LNCAP (cell line): ENCODE results near the gene MANF.
A peak's percentile ranks its signal among the peaks of the same experiment; 100 is the strongest.

Source experiments
- TF ChIP-seq, protein P1 (sequence below): fragments of 450-650 bp; IDR thresholded peaks from 2 replicates; pipeline ENCODE4 v1.5.1; 2017; ENCODE audit warnings: mild to moderate bottlenecking

Gene MANF

DNA sequence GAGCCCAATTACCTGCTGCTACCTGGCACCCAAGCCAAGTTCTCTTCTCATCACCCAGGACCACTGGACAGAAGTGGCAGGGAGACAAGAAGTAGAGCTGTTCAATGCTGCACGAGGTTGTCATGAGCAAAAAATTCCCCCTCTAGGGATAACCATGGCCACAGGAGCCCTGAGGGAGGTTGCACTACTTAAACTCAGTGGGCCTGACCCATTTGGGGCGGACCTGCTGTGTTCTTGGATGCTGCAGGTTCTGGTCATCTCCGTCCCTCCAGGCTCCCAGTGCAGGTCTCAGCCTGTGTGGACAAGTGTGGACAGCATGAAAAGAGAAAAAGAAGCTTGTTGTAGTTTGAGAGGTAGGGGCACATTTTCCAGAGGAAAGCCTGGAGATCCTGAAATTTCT lies 26.1 kb upstream of the MANF start:
- TF ChIP-seq, protein P1, sequence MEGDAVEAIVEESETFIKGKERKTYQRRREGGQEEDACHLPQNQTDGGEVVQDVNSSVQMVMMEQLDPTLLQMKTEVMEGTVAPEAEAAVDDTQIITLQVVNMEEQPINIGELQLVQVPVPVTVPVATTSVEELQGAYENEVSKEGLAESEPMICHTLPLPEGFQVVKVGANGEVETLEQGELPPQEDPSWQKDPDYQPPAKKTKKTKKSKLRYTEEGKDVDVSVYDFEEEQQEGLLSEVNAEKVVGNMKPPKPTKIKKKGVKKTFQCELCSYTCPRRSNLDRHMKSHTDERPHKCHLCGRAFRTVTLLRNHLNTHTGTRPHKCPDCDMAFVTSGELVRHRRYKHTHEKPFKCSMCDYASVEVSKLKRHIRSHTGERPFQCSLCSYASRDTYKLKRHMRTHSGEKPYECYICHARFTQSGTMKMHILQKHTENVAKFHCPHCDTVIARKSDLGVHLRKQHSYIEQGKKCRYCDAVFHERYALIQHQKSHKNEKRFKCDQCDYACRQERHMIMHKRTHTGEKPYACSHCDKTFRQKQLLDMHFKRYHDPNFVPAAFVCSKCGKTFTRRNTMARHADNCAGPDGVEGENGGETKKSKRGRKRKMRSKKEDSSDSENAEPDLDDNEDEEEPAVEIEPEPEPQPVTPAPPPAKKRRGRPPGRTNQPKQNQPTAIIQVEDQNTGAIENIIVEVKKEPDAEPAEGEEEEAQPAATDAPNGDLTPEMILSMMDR: no peak

DNA sequence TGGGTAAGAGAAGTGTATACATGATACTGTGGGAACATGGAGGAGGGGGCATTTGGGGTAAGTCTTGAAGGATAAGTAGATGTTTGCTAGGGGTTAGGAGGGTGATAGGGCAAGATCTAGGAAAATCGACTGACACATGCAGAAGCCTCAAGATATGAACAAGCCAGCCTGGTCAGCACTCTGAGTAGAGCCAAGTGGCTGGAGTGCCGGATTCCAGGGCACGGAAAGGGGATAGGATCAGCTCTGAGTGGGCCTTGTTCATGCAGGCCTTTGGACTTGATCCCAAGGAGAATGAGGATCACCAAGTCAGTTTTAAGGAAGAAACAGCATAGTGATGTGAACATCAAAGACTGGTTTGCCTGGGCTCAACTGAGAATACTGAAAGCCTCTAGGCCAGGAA lies 24.3 kb upstream of the MANF start:
- TF ChIP-seq, protein P1: no peak

DNA sequence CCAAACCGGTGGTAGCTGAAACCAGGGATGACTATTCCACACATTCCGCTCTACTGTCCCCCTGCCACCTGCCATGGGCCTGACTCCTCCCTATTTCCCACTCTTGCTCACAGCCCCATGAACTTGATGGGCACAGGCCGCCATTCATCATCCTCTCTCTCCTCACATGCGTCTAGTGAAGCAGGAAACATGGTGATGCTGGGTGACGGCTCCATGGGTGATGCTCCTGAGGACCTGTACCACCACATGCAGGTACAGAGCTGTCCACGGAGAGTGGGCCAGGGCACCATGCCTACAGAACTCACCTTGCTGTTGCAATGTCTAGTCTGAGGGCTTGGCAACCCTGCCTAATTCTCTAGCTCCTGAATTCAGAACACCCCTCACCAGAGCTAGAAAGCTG lies 23.3 kb upstream of the MANF start:
- TF ChIP-seq, protein P1: no peak

DNA sequence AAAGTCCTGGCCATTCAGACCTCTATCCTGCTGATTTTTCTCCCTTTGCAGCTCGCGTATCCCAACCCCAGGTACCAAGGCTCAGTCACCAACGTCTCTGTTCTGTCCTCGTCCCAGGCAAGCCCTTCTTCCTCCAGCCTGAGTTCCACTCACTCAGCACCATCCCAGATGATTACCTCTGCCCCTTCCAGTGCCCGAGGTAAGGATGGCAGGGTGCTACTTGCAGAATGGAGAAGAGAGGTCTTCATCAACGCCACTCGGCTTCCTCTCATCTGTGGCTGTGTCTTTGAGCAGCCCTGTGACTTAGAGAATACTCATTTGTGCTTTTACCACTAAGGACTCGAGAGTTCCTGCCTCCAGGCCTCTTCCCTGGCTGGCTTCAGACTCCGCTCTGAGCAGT lies 22.6 kb upstream of the MANF start:
- TF ChIP-seq, protein P1: no peak

DNA sequence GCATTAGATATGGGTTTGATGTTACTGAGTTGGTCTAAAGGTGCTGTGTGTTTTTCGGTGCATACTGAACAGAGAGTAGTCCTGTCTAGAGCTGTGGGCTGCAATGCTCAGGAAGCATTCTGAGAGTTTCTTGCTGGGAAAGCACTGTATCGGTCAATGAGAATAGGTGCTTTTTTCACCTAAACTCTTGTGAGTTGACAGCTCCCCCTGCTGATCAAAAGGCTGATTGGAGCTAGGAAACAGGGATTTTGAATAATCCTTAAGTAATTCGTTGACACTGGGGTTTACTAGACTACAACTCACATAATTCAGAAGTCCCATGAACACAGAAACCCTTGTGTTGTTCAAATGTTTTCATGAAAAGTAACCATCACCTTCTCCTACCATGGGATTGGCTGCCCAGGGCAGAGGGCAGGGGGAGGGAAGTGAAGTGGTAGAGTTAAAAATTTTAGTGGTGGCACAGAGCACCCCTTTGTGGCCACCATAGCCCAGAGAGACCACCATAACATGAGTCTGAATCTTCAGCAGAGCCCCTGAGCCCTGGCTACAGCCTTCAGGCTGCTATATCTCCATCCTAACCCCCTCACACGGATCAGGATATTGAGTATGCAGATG lies 13.0 kb upstream of the MANF start:
- TF ChIP-seq, protein P1: peak; percentile 85

DNA sequence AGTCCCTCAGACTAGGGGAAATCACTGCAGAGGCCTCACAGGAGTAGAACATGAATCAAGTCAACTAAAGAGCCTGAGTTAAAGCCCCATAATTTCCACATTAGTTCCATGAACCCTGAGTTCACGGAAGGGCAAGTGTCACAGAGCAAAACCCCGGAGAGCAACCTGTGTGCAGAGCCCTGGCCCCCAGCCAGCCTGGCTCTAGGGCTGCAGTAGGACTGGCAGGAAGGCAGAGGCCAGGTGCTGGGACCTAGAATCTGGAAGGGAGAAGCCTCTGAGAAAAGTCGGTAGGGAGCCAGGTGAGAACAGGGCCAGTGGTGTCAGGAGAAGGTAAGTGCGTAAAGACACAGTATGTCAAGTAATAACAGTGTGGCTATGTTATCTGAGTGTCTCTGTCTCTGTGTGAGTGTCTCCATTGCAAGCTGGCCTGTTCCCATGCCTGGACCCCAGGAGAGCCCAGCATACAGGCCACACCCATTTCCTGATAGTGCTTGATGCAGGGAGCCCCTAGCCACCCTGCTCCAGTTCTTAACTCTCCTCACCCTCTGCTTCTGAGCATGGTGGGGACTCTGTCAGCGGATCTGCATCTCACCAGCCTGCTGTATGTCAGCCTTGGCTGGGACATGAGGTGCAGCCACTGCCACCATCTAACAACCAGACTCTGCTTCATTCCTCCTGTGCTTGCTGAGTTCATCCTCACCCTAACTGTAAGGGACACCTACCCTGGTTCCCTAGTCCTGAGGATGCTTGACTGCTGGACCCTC lies 11.3 kb upstream of the MANF start:
- TF ChIP-seq, protein P1: no peak

DNA sequence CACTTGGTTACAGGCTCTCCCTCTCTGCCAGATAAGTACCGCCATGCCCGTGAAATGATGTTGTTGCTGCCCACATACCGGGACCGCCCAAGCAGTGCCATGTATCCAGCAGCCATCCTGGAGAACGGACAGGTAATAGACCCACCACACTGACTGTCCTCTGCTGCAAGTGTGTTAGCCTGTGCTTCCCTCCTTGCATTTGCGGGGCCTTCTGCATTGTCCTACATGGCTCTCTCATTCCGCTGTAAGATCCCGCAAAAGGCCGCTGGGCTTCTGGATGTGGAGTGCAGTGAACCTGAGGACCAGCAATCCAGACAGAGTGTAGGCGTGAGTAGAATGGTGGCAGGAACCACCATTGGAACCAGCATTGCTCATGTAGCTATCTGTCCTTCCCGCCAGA lies 10.6 kb upstream of the MANF start:
- TF ChIP-seq, protein P1: no peak
